HG03342 (cell line): ENCODE data around the gene DBR1.

Experiments used
- ATAC-seq: cut with Tn5 transposase; IDR thresholded peaks from one replicate; pipeline ENCODE4 v1.9.1; 2021; ENCODE audit warnings: mild to moderate bottlenecking, moderate library complexity; ENCODE audit not compliant: unreplicated experiment

DBR1 gene

GRCh38 chr3:138125548-138126221 is 49.0 kb downstream of the DBR1 start:
- ATAC-seq, result no peak

- ATAC-seq, result no peak
Measured at GRCh38 chr3:138124706-138125355, 49.9 kb downstream of the DBR1 start.

GRCh38 chr3:138124188-138124587 is 50.5 kb downstream of the DBR1 start:
- no peak for ATAC-seq

GRCh38 chr3:138119423-138119766 is 55.3 kb downstream of the DBR1 start:
- no peak for ATAC-seq

- peak; percentile 79 for ATAC-seq
Measured at GRCh38 chr3:138118612-138119422, 55.9 kb downstream of the DBR1 start.

GRCh38 chr3:138114988-138115971 is 59.4 kb downstream of the DBR1 start, which contains the start of gene DZIP1L:
TSS of gene DZIP1L (minus strand) at chr3:138115608. CDS start at chr3:138103971, 11,637 bp downstream.
- ATAC-seq, result peak; percentile 78

- ATAC-seq, result no peak
Measured at GRCh38 chr3:138114431-138114918, 60.2 kb downstream of the DBR1 start.

GRCh38 chr3:138113326-138113725 is 61.4 kb downstream of the DBR1 start:
- no peak for ATAC-seq

GRCh38 chr3:138112362-138112761 is 62.4 kb downstream of the DBR1 start:
- ATAC-seq, result no peak
